HepG2 (cell line): Measurements from ENCODE around the gene CCDC33.

Source experiments
- ATF3 ChIP-seq: sonication (generic); formaldehyde crosslinking; IDR thresholded peaks from 2 replicates; pipeline ENCODE4 v1.4.0; 2020; ENCODE audit warnings: missing genetic modification reagents
- BRF2 ChIP-seq: sonication (generic); formaldehyde crosslinking; IDR thresholded peaks from 2 replicates; pipeline ENCODE4 v1.8.1; 2022; ENCODE audit warnings: mild to moderate bottlenecking, missing genetic modification reagents
- GTF2F1 ChIP-seq: fragments of 150-350 bp; IDR thresholded peaks from 2 replicates; pipeline ENCODE4 v1.6.1; 2014; ENCODE audit warnings: low read length
- HNRNPL ChIP-seq: fragments of 200-400 bp; formaldehyde crosslinking; IDR thresholded peaks from 2 replicates; pipeline ENCODE4 v1.6.1; 2017; ENCODE audit warnings: mild to moderate bottlenecking, low read depth, low read length
- TCF12 ChIP-seq, 2 experiments: fragments of 450-650 bp in 1 of 2; sonication (generic) in 1 of 2; formaldehyde crosslinking in 1 of 2; IDR thresholded peaks; 2 replicates each; pipeline versions ENCODE4 v1.6.1 to v1.8.0; 2017 to 2022; ENCODE audit warnings: antibody characterized with exemption in 1 of 2, mild to moderate bottlenecking in 1 of 2, missing genetic modification reagents in 1 of 2, moderate library complexity in 1 of 2
- XRCC5 ChIP-seq: fragments of 200-400 bp; formaldehyde crosslinking; optimal IDR thresholded peaks from 2 replicates; pipeline ENCODE3; 2017; ENCODE audit warnings: mild to moderate bottlenecking, low read length
- ZBTB2 ChIP-seq: sonication (generic); formaldehyde crosslinking; IDR thresholded peaks from 2 replicates; pipeline ENCODE4 v1.8.0; 2022; ENCODE audit warnings: low read depth, missing genetic modification reagents
- ZNF3 ChIP-seq: IDR thresholded peaks from 2 replicates; pipeline ENCODE4 v1.7.0; 2017; ENCODE audit warnings: inconsistent platforms
- ZNF30 ChIP-seq: sonication (generic); formaldehyde crosslinking; IDR thresholded peaks from 2 replicates; pipeline ENCODE4 v1.5.0; 2020; ENCODE audit warnings: mild to moderate bottlenecking, missing genetic modification reagents
- ZNF407 ChIP-seq: sonication (generic); formaldehyde crosslinking; IDR thresholded peaks from one replicate; pipeline ENCODE4 v1.5.1; 2020; ENCODE audit warnings: mild to moderate bottlenecking, missing genetic modification reagents; ENCODE audit errors: not compliant biosample characterization
- ZSCAN5A ChIP-seq: sonication (generic); formaldehyde crosslinking; IDR thresholded peaks from 2 replicates; pipeline ENCODE4 v1.8.0; 2022; ENCODE audit warnings: mild to moderate bottlenecking, missing genetic modification reagents, borderline replicate concordance

GRCh38 chr15:74193299-74193718, 42.8 kb upstream of the CCDC33 start:
- TF ChIP-seq HNRNPL, result no peak
- TF ChIP-seq ZSCAN5A (CRISPR knock-in tag), result no peak
- no peak for TF ChIP-seq ZNF3 (CRISPR knock-in tag)
- no peak for TF ChIP-seq TCF12 (IDR thresholded peaks at IDR 0.05)
- TF ChIP-seq TCF12 (CRISPR knock-in tag; IDR thresholded peaks at IDR 0.05), result no peak
- no peak for TF ChIP-seq ZNF30 (CRISPR knock-in tag)
- no peak for TF ChIP-seq GTF2F1
- no peak for TF ChIP-seq ZBTB2
- TF ChIP-seq ZNF407, result no peak
- no peak for TF ChIP-seq XRCC5
- no peak for TF ChIP-seq BRF2
- TF ChIP-seq ATF3, result no peak
